GM06990 (cell line): Measurements from ENCODE around the gene ARHGEF6.

Source experiments
- DNase-seq: peaks from one replicate; pipeline ENCODE4 v3.0.0-alpha.2; 2011; ENCODE audit not compliant: insufficient read length; ENCODE audit errors: extremely low read depth
- H3K27me3 ChIP-seq: replicated peaks from 2 replicates; pipeline ENCODE4 v1.6.0; 2011; ENCODE audit warnings: low read length; ENCODE audit not compliant: control insufficient read depth, insufficient read depth
- H3K36me3 ChIP-seq: 2 replicates; pipeline ENCODE4 v1.5.1; 2011; ENCODE audit warnings: low read length; ENCODE audit not compliant: control insufficient read depth, insufficient read depth
- H3K4me3 ChIP-seq: replicated peaks from 2 replicates; pipeline ENCODE4 v1.5.1; 2011; ENCODE audit warnings: low read depth, mild to moderate bottlenecking, control low read depth, low read length
- TF ChIP-seq, protein P1 (sequence below): IDR thresholded peaks from 2 replicates; pipeline ENCODE4 v1.5.1; 2011; ENCODE audit warnings: low read length, control low read depth, mild to moderate bottlenecking, inconsistent platforms; ENCODE audit not compliant: insufficient read depth, poor library complexity, severe bottlenecking

Gene ARHGEF6

DNA sequence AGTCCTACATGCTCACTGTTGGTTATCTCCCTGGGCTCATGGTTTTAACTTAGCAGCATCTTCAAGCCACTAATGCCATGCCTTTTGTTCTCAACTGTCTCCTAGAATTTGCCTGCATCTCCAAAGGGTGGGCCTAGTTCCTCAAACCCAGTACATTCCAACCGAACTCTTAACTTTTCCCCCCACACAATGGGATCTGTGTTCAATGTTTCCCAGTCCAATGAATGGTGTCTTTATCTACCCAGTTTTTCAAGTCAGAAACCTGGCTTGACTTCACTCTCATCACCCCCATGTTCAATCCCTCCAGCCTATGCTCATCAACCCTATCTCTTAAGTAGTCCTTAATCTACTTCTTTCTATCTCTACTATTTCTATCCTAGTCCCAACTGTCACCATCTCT lies 119.8 kb downstream of the ARHGEF6 start:
- TF ChIP-seq, protein P1, sequence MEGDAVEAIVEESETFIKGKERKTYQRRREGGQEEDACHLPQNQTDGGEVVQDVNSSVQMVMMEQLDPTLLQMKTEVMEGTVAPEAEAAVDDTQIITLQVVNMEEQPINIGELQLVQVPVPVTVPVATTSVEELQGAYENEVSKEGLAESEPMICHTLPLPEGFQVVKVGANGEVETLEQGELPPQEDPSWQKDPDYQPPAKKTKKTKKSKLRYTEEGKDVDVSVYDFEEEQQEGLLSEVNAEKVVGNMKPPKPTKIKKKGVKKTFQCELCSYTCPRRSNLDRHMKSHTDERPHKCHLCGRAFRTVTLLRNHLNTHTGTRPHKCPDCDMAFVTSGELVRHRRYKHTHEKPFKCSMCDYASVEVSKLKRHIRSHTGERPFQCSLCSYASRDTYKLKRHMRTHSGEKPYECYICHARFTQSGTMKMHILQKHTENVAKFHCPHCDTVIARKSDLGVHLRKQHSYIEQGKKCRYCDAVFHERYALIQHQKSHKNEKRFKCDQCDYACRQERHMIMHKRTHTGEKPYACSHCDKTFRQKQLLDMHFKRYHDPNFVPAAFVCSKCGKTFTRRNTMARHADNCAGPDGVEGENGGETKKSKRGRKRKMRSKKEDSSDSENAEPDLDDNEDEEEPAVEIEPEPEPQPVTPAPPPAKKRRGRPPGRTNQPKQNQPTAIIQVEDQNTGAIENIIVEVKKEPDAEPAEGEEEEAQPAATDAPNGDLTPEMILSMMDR = no peak
- no peaks in the 10 kb centered on the region for H3K27me3 ChIP-seq
- no peak for DNase-seq
- no peaks in the 10 kb centered on the region for H3K36me3 ChIP-seq
- H3K4me3 ChIP-seq = no peak overlapping the region

DNA sequence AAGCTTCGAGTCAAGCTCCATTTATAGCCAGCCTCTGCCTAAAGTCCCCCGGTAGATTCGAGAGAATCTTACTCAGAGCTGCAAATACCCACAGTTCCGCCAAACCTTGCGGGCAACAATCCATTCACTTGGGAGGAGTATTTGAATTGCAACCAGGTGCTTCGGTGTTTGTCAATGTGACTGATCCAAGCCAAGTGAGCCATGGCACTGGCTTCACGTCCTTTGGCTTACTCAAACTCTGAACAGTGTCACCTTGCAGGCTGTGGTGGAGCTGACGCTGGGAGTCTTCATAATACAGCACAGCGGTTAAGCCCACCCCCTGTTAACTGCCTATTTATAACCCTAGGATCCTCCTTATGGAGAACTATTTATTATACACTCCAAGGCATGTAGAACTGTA lies 121.6 kb downstream of the ARHGEF6 start:
- DNase-seq = no peak
- no peak overlapping the region for H3K4me3 ChIP-seq
- TF ChIP-seq, protein P1 = no peak
- no peaks in the 10 kb centered on the region for H3K36me3 ChIP-seq
- no peaks in the 10 kb centered on the region for H3K27me3 ChIP-seq

DNA sequence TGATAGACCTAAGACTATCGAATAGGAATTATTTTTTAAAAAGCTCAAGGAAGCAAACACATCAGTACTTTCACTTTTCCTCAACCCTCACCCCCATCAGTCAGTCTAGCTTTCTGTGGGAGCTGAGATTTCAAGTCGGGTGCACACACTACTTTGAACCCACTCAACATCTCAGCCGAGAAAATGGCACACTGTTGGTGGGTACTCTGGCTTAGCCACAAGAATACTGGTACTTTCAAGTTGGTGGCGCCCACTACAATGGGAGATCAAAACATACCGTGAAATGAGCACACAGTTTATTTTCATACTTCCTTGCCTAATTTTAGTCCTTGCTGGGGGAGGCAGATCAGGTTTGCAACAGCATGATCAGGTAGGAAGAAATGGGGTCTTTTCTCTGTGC lies 122.6 kb downstream of the ARHGEF6 start:
- TF ChIP-seq, protein P1 = no peak
- Histone ChIP-seq H3K36me3 (no peaks in the 10 kb centered on the region), H3K4me3 (no peak overlapping the region; the same call in 1 of the 2 replicates), H3K27me3 (no peaks in the 10 kb centered on the region)
- DNase-seq = no peak

DNA sequence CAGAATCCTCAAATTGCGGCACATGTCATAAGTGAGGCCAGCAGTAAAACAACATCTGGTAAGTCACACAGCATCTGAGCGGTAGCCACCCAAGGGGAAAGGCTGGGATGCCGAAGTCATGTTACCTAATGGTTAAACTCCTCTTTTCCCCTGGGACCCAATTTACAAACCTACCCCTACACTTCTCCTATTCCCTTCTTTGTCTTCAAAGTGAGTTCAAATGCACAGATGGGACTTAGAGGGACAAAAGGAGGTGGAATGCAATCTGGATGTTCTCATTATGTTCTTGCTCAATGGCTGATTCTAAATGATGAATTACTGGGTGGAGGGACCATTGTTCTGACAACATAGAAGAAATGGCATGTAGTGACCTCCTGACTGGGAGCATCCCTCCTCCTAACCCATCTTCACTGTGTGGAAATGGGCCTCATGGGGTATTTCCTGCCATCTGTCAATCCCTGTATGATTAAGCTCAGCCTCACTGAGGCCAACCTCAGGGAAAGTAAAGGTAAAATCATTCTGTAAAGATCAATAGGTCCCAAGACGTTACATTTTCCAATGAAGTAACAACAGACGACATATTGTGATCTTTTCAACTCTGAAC lies 124.3 kb downstream of the ARHGEF6 start:
- no peak overlapping the region for H3K4me3 ChIP-seq
- TF ChIP-seq, protein P1 = no peak
- DNase-seq = no peak
- H3K36me3 ChIP-seq = no peaks in the 10 kb centered on the region
- H3K27me3 ChIP-seq = no peaks in the 10 kb centered on the region

DNA sequence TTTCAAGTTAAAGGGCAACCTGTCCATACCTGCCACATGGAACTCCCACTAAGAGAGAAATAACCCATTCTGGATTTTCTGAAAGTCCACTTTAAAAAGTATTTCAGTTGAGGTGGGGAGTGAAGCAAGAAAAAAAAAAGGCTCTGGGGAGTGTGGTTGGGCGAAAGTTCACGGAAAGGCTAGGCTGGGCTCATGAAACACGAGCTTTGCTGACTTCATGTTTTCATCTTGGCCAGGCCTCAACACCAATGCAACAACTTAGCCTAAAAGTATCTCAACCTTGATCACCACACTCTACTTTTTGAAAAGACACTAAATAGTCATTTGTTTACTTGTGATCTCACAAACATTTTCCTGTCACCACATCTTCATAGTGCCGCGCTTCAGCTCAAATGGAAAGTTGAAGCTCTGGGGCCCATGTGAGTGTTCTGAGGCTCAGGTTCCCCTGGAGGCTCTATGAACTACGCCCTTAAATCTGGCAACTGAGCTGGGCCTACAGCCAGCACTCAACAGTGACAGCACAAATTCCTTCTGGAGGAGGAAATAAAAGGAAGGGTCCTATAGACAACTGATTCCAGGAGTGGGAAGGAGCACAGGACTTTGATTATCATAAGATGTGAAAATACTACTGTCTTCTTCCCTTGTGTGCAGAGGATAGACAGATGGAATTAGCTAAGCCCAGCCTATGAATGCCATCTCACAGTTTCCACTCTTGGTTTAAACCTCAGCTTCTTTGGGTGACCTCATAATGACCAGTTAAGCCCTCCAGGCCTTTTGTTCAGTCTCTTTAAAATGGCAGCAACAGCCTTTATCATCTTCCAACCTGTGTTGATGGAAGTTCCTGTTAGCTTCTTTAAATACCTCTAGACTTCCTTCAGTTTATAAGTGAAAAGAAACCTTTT lies 127.7 kb downstream of the ARHGEF6 start:
- TF ChIP-seq, protein P1 = no peak
- Histone ChIP-seq H3K4me3 (no peak overlapping the region), H3K27me3 (no peaks in the 10 kb centered on the region), H3K36me3 (no peaks in the 10 kb centered on the region)
- DNase-seq = no peak
